Activated naive CD8-positive, alpha-beta T cell treated with anti-CD3 and anti-CD28 coated beads, Interleukin-2, amount 50 U/mL, for 24 hours (primary cell): Measurements from ENCODE around the gene FMR1.

Experiments
- ATAC-seq: fragments of 150-1000 bp; cut with Tn5 transposase; one replicate; pipeline ENCODE4 v1.10.0; 2021
- DNase-seq: peaks from one replicate; pipeline ENCODE4 v3.0.0; 2021
- H3K27ac Mint-ChIP-seq: one replicate; pipeline ENCODE4 v1.8.0; 2021; ENCODE audit warnings: mild to moderate bottlenecking, mixed read lengths
- H3K27me3 Mint-ChIP-seq: one replicate; pipeline ENCODE4 v1.8.0; 2021; ENCODE audit warnings: mixed read lengths
- H3K36me3 Mint-ChIP-seq: one replicate; pipeline ENCODE4 v1.8.0; 2021; ENCODE audit warnings: low read depth, mixed read lengths
- H3K4me1 Mint-ChIP-seq: one replicate; pipeline ENCODE4 v1.8.0; 2021; ENCODE audit warnings: mixed read lengths
- H3K4me3 Mint-ChIP-seq: one replicate; pipeline ENCODE4 v1.8.0; 2021; ENCODE audit warnings: mild to moderate bottlenecking, moderate library complexity, mixed read lengths
- H3K9me3 Mint-ChIP-seq: one replicate; pipeline ENCODE4 v1.8.0; 2021; ENCODE audit warnings: mixed read lengths

FMR1 gene

GRCh38 chrX:147911192-147912022 lies at the start of gene FMR1:
FMR1 (plus strand) TSS chrX:147911919; CDS start chrX:147912180, 261 bp downstream.
- Mint-ChIP-seq H3K9me3 (no peaks in the 10 kb centered on the region), H3K27me3 (no peaks in the 10 kb centered on the region), H3K27ac (peak within 1 kb of the TSS; percentile 92), H3K4me1 (peaks cover 37% of the 10 kb centered on the region), H3K4me3 (peak within 1 kb of the TSS; percentile 95), H3K36me3 (no peaks in the 10 kb centered on the region)
- DNase-seq = peak; percentile 88
- ATAC-seq = peak; percentile 87

- Mint-ChIP-seq H3K4me3 (no peak overlapping the region), H3K36me3 (no peaks in the 10 kb centered on the region), H3K9me3 (peaks cover 4% of the 10 kb centered on the region), H3K27me3 (no peaks in the 10 kb centered on the region), H3K4me1 (peaks cover 2% of the 10 kb centered on the region), H3K27ac (no peak overlapping the region)
- DNase-seq = no peak
- no peak for ATAC-seq
Measured at GRCh38 chrX:147875866-147876596, 35.7 kb upstream of the FMR1 start.

- Mint-ChIP-seq H3K9me3 (no peaks in the 10 kb centered on the region), H3K36me3 (no peaks in the 10 kb centered on the region), H3K4me1 (peaks cover 2% of the 10 kb centered on the region), H3K27ac (no peak overlapping the region), H3K27me3 (no peaks in the 10 kb centered on the region), H3K4me3 (no peak overlapping the region)
- no peak for ATAC-seq
- DNase-seq = no peak
Measured at GRCh38 chrX:147876849-147877646, 34.7 kb upstream of the FMR1 start.

- H3K4me3 Mint-ChIP-seq = no peak overlapping the region
- DNase-seq = no peak
- no peak overlapping the region for H3K27ac Mint-ChIP-seq
- ATAC-seq = no peak
- no peaks in the 10 kb centered on the region for H3K27me3 Mint-ChIP-seq
- H3K36me3 Mint-ChIP-seq = no peaks in the 10 kb centered on the region
- H3K4me1 Mint-ChIP-seq = peaks cover 2% of the 10 kb centered on the region
- no peaks in the 10 kb centered on the region for H3K9me3 Mint-ChIP-seq
Measured at GRCh38 chrX:147877726-147878125, 34.0 kb upstream of the FMR1 start.

- DNase-seq (no peak), ATAC-seq (no peak)
- H3K9me3 Mint-ChIP-seq = no peaks in the 10 kb centered on the region
- H3K27me3 Mint-ChIP-seq = no peaks in the 10 kb centered on the region
- H3K27ac Mint-ChIP-seq = no peak overlapping the region
- H3K36me3 Mint-ChIP-seq = no peaks in the 10 kb centered on the region
- no peak overlapping the region for H3K4me3 Mint-ChIP-seq
- peaks cover 4% of the 10 kb centered on the region for H3K4me1 Mint-ChIP-seq
Measured at GRCh38 chrX:147884958-147885357, 26.8 kb upstream of the FMR1 start.

- ATAC-seq = no peak
- DNase-seq = no peak
- Mint-ChIP-seq H3K9me3 (no peaks in the 10 kb centered on the region), H3K36me3 (no peaks in the 10 kb centered on the region), H3K4me1 (peaks cover 4% of the 10 kb centered on the region), H3K27me3 (no peaks in the 10 kb centered on the region), H3K4me3 (no peak overlapping the region), H3K27ac (no peak overlapping the region)
Measured at GRCh38 chrX:147890756-147891155, 21.0 kb upstream of the FMR1 start.

- Mint-ChIP-seq H3K36me3 (no peaks in the 10 kb centered on the region), H3K4me3 (no peak overlapping the region), H3K27ac (no peak overlapping the region), H3K9me3 (no peaks in the 10 kb centered on the region), H3K4me1 (peaks cover 4% of the 10 kb centered on the region), H3K27me3 (no peaks in the 10 kb centered on the region)
- ATAC-seq = no peak
- DNase-seq = no peak
Measured at GRCh38 chrX:147891896-147892295, 19.8 kb upstream of the FMR1 start.

GRCh38 chrX:147893741-147894140 lies 18.0 kb upstream of the FMR1 start:
- H3K9me3 Mint-ChIP-seq = no peaks in the 10 kb centered on the region
- no peak overlapping the region for H3K4me3 Mint-ChIP-seq
- H3K27me3 Mint-ChIP-seq = no peaks in the 10 kb centered on the region
- DNase-seq (no peak), ATAC-seq (no peak)
- H3K4me1 Mint-ChIP-seq = no peaks in the 10 kb centered on the region
- H3K27ac Mint-ChIP-seq = no peak overlapping the region
- H3K36me3 Mint-ChIP-seq = no peaks in the 10 kb centered on the region

GRCh38 chrX:147894366-147894963 lies 17.3 kb upstream of the FMR1 start:
- Mint-ChIP-seq H3K36me3 (no peaks in the 10 kb centered on the region), H3K4me3 (no peak overlapping the region), H3K27ac (no peak overlapping the region), H3K9me3 (no peaks in the 10 kb centered on the region), H3K27me3 (no peaks in the 10 kb centered on the region), H3K4me1 (no peaks in the 10 kb centered on the region)
- ATAC-seq (no peak), DNase-seq (no peak)

- DNase-seq (no peak), ATAC-seq (no peak)
- Mint-ChIP-seq H3K36me3 (no peaks in the 10 kb centered on the region), H3K27me3 (no peaks in the 10 kb centered on the region), H3K27ac (no peak overlapping the region), H3K4me3 (no peak overlapping the region), H3K9me3 (no peaks in the 10 kb centered on the region), H3K4me1 (peaks cover 3% of the 10 kb centered on the region)
Measured at GRCh38 chrX:147897117-147897516, 14.6 kb upstream of the FMR1 start.

- Mint-ChIP-seq H3K4me1 (peaks cover 3% of the 10 kb centered on the region), H3K27ac (no peak overlapping the region), H3K9me3 (no peaks in the 10 kb centered on the region), H3K27me3 (no peaks in the 10 kb centered on the region), H3K4me3 (no peak overlapping the region), H3K36me3 (no peaks in the 10 kb centered on the region)
- ATAC-seq = no peak
- DNase-seq = no peak
Measured at GRCh38 chrX:147898951-147899350, 12.8 kb upstream of the FMR1 start.

GRCh38 chrX:147899379-147900114 lies 12.2 kb upstream of the FMR1 start:
- H3K27me3 Mint-ChIP-seq = no peaks in the 10 kb centered on the region
- H3K4me3 Mint-ChIP-seq = no peak overlapping the region
- H3K27ac Mint-ChIP-seq = no peak overlapping the region
- ATAC-seq = no peak
- no peaks in the 10 kb centered on the region for H3K36me3 Mint-ChIP-seq
- H3K9me3 Mint-ChIP-seq = no peaks in the 10 kb centered on the region
- peaks cover 3% of the 10 kb centered on the region for H3K4me1 Mint-ChIP-seq
- DNase-seq = no peak

- ATAC-seq (no peak), DNase-seq (no peak)
- Mint-ChIP-seq H3K9me3 (no peaks in the 10 kb centered on the region), H3K4me3 (no peak overlapping the region), H3K27me3 (no peaks in the 10 kb centered on the region), H3K27ac (no peak overlapping the region), H3K36me3 (no peaks in the 10 kb centered on the region), H3K4me1 (peaks cover 3% of the 10 kb centered on the region)
Measured at GRCh38 chrX:147900349-147900748, 11.4 kb upstream of the FMR1 start.
